ENCODE results near the gene NFATC2IP.
"Not testable (repeated sequence)": the region's sequence is repeated elsewhere in the genome, so short reads cannot be mapped to it uniquely, and the experiment has no call there.

DNA sequence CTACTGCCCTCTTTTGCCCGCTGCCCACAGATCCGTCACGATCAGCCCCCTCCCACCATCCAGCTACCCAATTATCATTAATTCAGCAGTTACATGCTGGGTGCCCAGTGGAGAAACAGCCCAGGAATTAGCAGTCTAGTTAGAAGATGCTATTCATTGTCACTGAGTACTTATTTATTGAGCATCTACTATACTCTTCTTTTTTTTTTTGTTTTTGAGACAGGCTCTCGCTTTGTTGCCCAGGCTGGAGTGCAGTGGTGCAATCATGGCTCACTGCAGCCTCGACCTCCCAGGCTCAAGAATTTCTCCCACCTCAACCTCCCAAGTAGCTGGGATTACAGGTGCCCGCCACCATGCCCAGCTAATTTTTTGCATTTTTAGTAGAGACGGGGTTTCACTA, 10.9 kb upstream of the NFATC2IP start:
- not testable (repeated sequence) for TF ChIP-seq POLR2A (IDR thresholded peaks at IDR 0.05; ENCODE audit: low read depth, low read length); POLR2AphosphoS5 (IDR thresholded peaks at IDR 0.05; ENCODE audit: low read depth, low read length); TAF1 (IDR thresholded peaks at IDR 0.05; ENCODE audit: borderline replicate concordance, low read depth, low read length)
